ENCODE data around the gene SLC13A4.

DNA sequence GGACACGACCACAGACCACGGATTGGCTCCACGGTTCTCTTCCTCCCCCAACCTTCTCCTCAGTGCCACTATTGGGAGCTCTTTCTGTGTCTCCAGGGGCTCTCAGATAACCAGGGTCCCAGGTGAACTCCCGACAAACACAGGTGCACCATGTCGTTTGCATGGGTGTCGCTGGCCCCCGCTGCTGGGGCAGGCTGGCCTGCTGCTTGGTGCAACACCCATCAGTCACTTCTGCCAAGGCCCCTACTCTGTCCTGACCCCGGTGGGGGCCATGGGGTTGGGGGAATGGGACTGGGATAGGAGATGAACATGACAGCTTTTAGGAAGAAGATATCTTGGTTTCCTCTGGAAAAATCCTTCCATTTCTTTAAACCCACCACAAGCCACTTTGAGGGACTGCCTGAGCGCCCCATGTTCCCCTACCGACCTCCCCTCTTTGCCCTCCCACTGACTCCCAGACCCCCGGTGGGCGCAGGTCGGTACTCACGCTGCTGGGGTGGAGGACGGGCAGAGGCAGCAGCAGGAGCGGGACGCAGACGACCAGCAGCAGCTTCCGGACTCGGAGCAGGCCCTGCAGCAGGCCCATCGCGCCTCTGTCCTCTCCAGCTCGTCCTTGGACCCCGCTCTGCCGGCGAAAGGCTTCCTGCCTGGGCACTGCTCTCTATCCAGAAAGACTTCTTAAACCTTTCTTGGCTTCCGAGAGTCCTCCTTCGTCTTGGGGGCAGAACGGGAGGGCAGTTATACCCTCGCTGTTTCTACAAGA lies 894 bp downstream of the SLC13A4 start:
- TF ChIP-seq CTCF (IDR thresholded peaks at IDR 0.05; ENCODE audit: poor library complexity) (no peak), EZH2 (IDR thresholded peaks at IDR 0.05; ENCODE audit: borderline replicate concordance) (no peak), EZH2phosphoT487 (IDR thresholded peaks at IDR 0.05; ENCODE audit: low read depth, severe bottlenecking, unreplicated experiment) (no peak)
